Epidermal melanocyte (primary cell): ENCODE measurements around the gene NEK5.
"Not testable (repeated sequence)": the region's sequence is repeated elsewhere in the genome, so short reads cannot be mapped to it uniquely, and the experiment has no call there.

ENCODE experiments used
- DNase-seq: peaks from one replicate; pipeline ENCODE4 v3.0.0; 2011; ENCODE audit warnings: low spot score; ENCODE audit not compliant: insufficient read length

The NEK5 gene

GRCh38 chr13:52137489-52137888 lies 8.6 kb upstream of the NEK5 start:
- no peak for DNase-seq

GRCh38 chr13:52136763-52137162 lies 7.9 kb upstream of the NEK5 start:
- no peak for DNase-seq

- no peak for DNase-seq
Observed at GRCh38 chr13:52130641-52131040, 1.8 kb upstream of the NEK5 start.

GRCh38 chr13:52127783-52128702 lies 830 bp downstream of the NEK5 start:
- DNase-seq = peak; percentile 79

- no peak for DNase-seq
Observed at GRCh38 chr13:52127378-52127777, 1.5 kb downstream of the NEK5 start.

GRCh38 chr13:52125547-52125946 lies 3.3 kb downstream of the NEK5 start:
- DNase-seq = no peak

GRCh38 chr13:52118595-52118994 lies 10.3 kb downstream of the NEK5 start:
- no peak for DNase-seq

- no peak for DNase-seq
Observed at GRCh38 chr13:52118095-52118494, 10.8 kb downstream of the NEK5 start.

GRCh38 chr13:52112591-52112990 lies 16.3 kb downstream of the NEK5 start:
- no peak for DNase-seq

- no peak for DNase-seq
Observed at GRCh38 chr13:52109116-52109670, 19.7 kb downstream of the NEK5 start.

GRCh38 chr13:52105841-52106240 lies 23.0 kb downstream of the NEK5 start:
- DNase-seq = no peak

- DNase-seq = no peak
Observed at GRCh38 chr13:52104624-52105023, 24.2 kb downstream of the NEK5 start.

- DNase-seq = no peak
Observed at GRCh38 chr13:52103386-52103785, 25.5 kb downstream of the NEK5 start.

- DNase-seq = not testable (repeated sequence)
Observed at GRCh38 chr13:52102423-52102822, 26.4 kb downstream of the NEK5 start.

- no peak for DNase-seq
Observed at GRCh38 chr13:52097197-52097596, 31.7 kb downstream of the NEK5 start.

- no peak for DNase-seq
Observed at GRCh38 chr13:52096748-52097147, 32.1 kb downstream of the NEK5 start.

- no peak for DNase-seq
Observed at GRCh38 chr13:52096062-52096461, 32.8 kb downstream of the NEK5 start.

- DNase-seq = no peak
Observed at GRCh38 chr13:52092087-52092486, 36.8 kb downstream of the NEK5 start.

- no peak for DNase-seq
Observed at GRCh38 chr13:52091473-52091872, 37.4 kb downstream of the NEK5 start.

GRCh38 chr13:52085421-52085820 lies 43.5 kb downstream of the NEK5 start:
- DNase-seq = peak; percentile 56

- DNase-seq = not testable (repeated sequence)
Observed at GRCh38 chr13:52084981-52085380, 43.9 kb downstream of the NEK5 start.

GRCh38 chr13:52082601-52083000 lies 46.3 kb downstream of the NEK5 start:
- DNase-seq = no peak

GRCh38 chr13:52079891-52080290 lies 49.0 kb downstream of the NEK5 start:
- DNase-seq = not testable (repeated sequence)
